ENCODE data around the gene ACTL6B. TPM values are rescaled to one million over a fixed set of nuclear protein-coding genes. Genes with fewer than 3 reads are reported as not detected.
A peak's percentile ranks its signal among the peaks of the same experiment; 100 is the strongest.

Gene ACTL6B
- total and polyA plus RNA-seq, 9 of the 15 experiments (the other 6 are each of a cell fraction or from before 2014, with no cell fraction given) = not detected

DNA sequence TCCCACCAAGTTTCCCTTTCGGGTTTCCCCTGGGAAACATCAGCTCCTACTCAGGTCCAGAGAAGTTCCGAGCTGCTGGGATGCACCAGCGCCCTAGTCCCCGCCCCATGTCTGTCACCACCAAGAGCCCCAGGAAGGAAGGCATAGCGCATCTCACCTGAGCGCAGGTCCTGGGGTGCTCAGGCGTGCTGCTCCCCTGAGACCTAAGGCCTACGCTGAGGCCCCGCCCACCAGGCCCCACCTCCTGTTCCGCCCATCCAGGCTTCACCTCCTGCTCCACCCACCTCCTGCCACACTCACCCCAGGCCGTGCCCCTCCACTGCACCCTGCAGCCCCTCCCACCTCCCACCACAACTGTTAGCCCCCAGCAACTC, 13.7 kb downstream of the ACTL6B start (continued):
- TF ChIP-seq CREB1 (IDR thresholded peaks at IDR 0.05) = no peak
- no peak for TF ChIP-seq CREB1 (CRISPR knock-in tag; IDR thresholded peaks at IDR 0.05)
- TF ChIP-seq HDGF (IDR thresholded peaks at IDR 0.05) = 0 out of 2 replicates have a peak, but pooled peaks have one; percentile 64
- no peak for TF ChIP-seq FOXK1 (CRISPR knock-in tag; IDR thresholded peaks at IDR 0.05; ENCODE audit: borderline replicate concordance)
- TF ChIP-seq EGR1 (conservative IDR thresholded peaks at IDR 0.05) = peak; percentile 68
- TF ChIP-seq, protein P1, sequence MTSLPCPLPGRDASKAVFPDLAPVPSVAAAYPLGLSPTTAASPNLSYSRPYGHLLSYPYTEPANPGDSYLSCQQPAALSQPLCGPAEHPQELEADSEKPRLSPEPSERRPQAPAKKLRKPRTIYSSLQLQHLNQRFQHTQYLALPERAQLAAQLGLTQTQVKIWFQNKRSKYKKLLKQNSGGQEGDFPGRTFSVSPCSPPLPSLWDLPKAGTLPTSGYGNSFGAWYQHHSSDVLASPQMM (CRISPR knock-in tag; IDR thresholded peaks at IDR 0.05) = no peak
- no peak for TF ChIP-seq PRPF4 (IDR thresholded peaks at IDR 0.05; ENCODE audit: insufficient read depth, low read depth, low read length, poor library complexity, severe bottlenecking)
- TF ChIP-seq POLR2G (IDR thresholded peaks at IDR 0.05; ENCODE audit: low read depth, low read length) = 0 out of 2 replicates have a peak, but pooled peaks have one; percentile 17
- no peak for TF ChIP-seq BRD4 (IDR thresholded peaks at IDR 0.05)
- TF ChIP-seq, protein P2, sequence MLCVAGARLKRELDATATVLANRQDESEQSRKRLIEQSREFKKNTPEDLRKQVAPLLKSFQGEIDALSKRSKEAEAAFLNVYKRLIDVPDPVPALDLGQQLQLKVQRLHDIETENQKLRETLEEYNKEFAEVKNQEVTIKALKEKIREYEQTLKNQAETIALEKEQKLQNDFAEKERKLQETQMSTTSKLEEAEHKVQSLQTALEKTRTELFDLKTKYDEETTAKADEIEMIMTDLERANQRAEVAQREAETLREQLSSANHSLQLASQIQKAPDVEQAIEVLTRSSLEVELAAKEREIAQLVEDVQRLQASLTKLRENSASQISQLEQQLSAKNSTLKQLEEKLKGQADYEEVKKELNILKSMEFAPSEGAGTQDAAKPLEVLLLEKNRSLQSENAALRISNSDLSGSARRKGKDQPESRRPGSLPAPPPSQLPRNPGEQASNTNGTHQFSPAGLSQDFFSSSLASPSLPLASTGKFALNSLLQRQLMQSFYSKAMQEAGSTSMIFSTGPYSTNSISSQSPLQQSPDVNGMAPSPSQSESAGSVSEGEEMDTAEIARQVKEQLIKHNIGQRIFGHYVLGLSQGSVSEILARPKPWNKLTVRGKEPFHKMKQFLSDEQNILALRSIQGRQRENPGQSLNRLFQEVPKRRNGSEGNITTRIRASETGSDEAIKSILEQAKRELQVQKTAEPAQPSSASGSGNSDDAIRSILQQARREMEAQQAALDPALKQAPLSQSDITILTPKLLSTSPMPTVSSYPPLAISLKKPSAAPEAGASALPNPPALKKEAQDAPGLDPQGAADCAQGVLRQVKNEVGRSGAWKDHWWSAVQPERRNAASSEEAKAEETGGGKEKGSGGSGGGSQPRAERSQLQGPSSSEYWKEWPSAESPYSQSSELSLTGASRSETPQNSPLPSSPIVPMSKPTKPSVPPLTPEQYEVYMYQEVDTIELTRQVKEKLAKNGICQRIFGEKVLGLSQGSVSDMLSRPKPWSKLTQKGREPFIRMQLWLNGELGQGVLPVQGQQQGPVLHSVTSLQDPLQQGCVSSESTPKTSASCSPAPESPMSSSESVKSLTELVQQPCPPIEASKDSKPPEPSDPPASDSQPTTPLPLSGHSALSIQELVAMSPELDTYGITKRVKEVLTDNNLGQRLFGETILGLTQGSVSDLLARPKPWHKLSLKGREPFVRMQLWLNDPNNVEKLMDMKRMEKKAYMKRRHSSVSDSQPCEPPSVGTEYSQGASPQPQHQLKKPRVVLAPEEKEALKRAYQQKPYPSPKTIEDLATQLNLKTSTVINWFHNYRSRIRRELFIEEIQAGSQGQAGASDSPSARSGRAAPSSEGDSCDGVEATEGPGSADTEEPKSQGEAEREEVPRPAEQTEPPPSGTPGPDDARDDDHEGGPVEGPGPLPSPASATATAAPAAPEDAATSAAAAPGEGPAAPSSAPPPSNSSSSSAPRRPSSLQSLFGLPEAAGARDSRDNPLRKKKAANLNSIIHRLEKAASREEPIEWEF (CRISPR knock-in tag; IDR thresholded peaks at IDR 0.05) = no peak
- no peak for TF ChIP-seq RFX1 (IDR thresholded peaks at IDR 0.05)
- no peak for TF ChIP-seq HMGN3 (IDR thresholded peaks at IDR 0.05; ENCODE audit: borderline replicate concordance, extremely low read depth, insufficient read length, low read depth, low read length)
- TF ChIP-seq POLR3G (IDR thresholded peaks at IDR 0.05; ENCODE audit: extremely low read depth, insufficient read length, insufficient replicate concordance) = no peak
- TF ChIP-seq, protein P3, sequence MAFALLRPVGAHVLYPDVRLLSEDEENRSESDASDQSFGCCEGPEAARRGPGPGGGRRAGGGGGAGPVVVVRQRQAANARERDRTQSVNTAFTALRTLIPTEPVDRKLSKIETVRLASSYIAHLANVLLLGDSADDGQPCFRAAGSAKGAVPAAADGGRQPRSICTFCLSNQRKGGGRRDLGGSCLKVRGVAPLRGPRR (CRISPR knock-in tag; IDR thresholded peaks at IDR 0.05) = no peak
- peak; percentile 49 for TF ChIP-seq ZFX (CRISPR knock-in tag; IDR thresholded peaks at IDR 0.05)
- TF ChIP-seq, protein P4, sequence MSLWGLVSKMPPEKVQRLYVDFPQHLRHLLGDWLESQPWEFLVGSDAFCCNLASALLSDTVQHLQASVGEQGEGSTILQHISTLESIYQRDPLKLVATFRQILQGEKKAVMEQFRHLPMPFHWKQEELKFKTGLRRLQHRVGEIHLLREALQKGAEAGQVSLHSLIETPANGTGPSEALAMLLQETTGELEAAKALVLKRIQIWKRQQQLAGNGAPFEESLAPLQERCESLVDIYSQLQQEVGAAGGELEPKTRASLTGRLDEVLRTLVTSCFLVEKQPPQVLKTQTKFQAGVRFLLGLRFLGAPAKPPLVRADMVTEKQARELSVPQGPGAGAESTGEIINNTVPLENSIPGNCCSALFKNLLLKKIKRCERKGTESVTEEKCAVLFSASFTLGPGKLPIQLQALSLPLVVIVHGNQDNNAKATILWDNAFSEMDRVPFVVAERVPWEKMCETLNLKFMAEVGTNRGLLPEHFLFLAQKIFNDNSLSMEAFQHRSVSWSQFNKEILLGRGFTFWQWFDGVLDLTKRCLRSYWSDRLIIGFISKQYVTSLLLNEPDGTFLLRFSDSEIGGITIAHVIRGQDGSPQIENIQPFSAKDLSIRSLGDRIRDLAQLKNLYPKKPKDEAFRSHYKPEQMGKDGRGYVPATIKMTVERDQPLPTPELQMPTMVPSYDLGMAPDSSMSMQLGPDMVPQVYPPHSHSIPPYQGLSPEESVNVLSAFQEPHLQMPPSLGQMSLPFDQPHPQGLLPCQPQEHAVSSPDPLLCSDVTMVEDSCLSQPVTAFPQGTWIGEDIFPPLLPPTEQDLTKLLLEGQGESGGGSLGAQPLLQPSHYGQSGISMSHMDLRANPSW (CRISPR knock-in tag; IDR thresholded peaks at IDR 0.05) = peak; percentile 88; the same call in 1 of the 2 replicates
- TF ChIP-seq, protein P5, sequence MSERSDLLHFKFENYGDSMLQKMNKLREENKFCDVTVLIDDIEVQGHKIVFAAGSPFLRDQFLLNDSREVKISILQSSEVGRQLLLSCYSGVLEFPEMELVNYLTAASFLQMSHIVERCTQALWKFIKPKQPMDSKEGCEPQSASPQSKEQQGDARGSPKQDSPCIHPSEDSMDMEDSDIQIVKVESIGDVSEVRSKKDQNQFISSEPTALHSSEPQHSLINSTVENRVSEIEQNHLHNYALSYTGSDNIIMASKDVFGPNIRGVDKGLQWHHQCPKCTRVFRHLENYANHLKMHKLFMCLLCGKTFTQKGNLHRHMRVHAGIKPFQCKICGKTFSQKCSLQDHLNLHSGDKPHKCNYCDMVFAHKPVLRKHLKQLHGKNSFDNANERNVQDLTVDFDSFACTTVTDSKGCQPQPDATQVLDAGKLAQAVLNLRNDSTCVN (CRISPR knock-in tag; IDR thresholded peaks at IDR 0.05) = no peak
- TF ChIP-seq RBFOX2 (IDR thresholded peaks at IDR 0.05; ENCODE audit: low read depth, low read length) = peak; percentile 47

All from K562 (cell line).